B cell (primary cell): ENCODE measurements around the gene PSMG3. TPM values are rescaled to one million over a fixed set of nuclear protein-coding genes. Genes with fewer than 3 reads are reported as not detected.

ENCODE experiments used
- ATAC-seq: fragments of 200-7000 bp; cut with Tn5 transposase; one replicate; pipeline ENCODE4 v1.10.0; 2021; ENCODE audit warnings: low read depth, mild to moderate bottlenecking, moderate number of reproducible peaks, moderate library complexity
- CTCF ChIA-PET: fragments of 350-600 bp; sonication (Branson Sonifier 250); formaldehyde crosslinking; loops from one replicate; lab custom pipeline; 2021; ENCODE audit warnings: antibody characterized with exemption, inconsistent platforms; lab: Charles Lee
- POLR2A ChIA-PET: fragments of 350-600 bp; sonication (Branson Sonifier 250); formaldehyde crosslinking; loops from one replicate; lab custom pipeline; 2021; ENCODE audit warnings: antibody characterized with exemption; lab: Charles Lee
- DNase-seq: peaks from one replicate; pipeline ENCODE4 v3.0.0; 2013
- H2AFZ ChIP-seq: 2 replicates; pipeline ENCODE4 v1.6.1; 2012; ENCODE audit warnings: mild to moderate bottlenecking, low read depth, low read length; ENCODE audit not compliant: insufficient read depth, poor library complexity, severe bottlenecking
- H3K27ac ChIP-seq, 2 donors: 1 replicate in 1 of 2; 2 replicates in 1 of 2; pipeline ENCODE4 v1.5.1; 2012 to 2013; ENCODE audit warnings: low read length in 2 of 2, mild to moderate bottlenecking in 2 of 2, moderate library complexity in 1 of 2
- H3K27me3 ChIP-seq, 4 experiments: fragments of 200-600 bp in 1 of 4; sonication (generic) in 1 of 4; replicated peaks in 1 of 4; 1 replicate in 2 of 4; 2 replicates in 2 of 4; pipeline versions ENCODE4 v1.6.1 to v1.7.0; 2013 to 2016; ENCODE audit warnings: low read length in 3 of 4, mild to moderate bottlenecking in 2 of 4, mixed read lengths in 1 of 4, moderate library complexity in 1 of 4; ENCODE audit not compliant: insufficient read depth in 4 of 4, control insufficient read depth in 3 of 4; ENCODE audit errors: control extremely low read depth in 1 of 4
- H3K36me3 ChIP-seq, 2 experiments: replicated peaks in 1 of 2; 1 replicate in 1 of 2; 2 replicates in 1 of 2; pipeline versions ENCODE4 v1.6.1 to v1.7.1; 2013; ENCODE audit warnings: low read length in 1 of 2; ENCODE audit not compliant: insufficient read depth in 2 of 2, control insufficient read depth in 1 of 2; ENCODE audit errors: control extremely low read depth in 1 of 2, extremely low read depth in 1 of 2
- H3K4me1 ChIP-seq, 2 donors: fragments of 200-600 bp in 1 of 2; sonication (generic) in 1 of 2; 1 replicate in 1 of 2; 2 replicates in 1 of 2; pipeline versions ENCODE4 v1.5.1 to v1.6.1; 2013 to 2017; ENCODE audit warnings: low read length in 2 of 2; ENCODE audit not compliant: control insufficient read depth in 2 of 2, insufficient read depth in 2 of 2
- H3K4me2 ChIP-seq: replicated peaks from 2 replicates; pipeline ENCODE3; 2012; ENCODE audit warnings: mild to moderate bottlenecking, low read depth, low read length; ENCODE audit not compliant: poor library complexity, severe bottlenecking
- H3K4me3 ChIP-seq, 5 experiments: fragments of 200-600 bp in 1 of 5; sonication (generic) in 1 of 5; 1 replicate in 3 of 5; 2 replicates in 2 of 5; pipeline versions ENCODE4 v1.5.1 to v1.7.0; 2011 to 2016; ENCODE audit warnings: low read length in 4 of 5, mild to moderate bottlenecking in 4 of 5, low read depth in 2 of 5, control low read depth in 1 of 5, moderate library complexity in 1 of 5; ENCODE audit not compliant: insufficient read depth in 1 of 5; ENCODE audit errors: control extremely low read depth in 1 of 5, extremely low read depth in 1 of 5
- H3K79me2 ChIP-seq: fragments of 200-600 bp; sonication (generic); one replicate; pipeline ENCODE4 v1.6.0; 2016; ENCODE audit warnings: low read length; ENCODE audit not compliant: control insufficient read depth, insufficient read depth
- H3K9ac ChIP-seq: fragments of 200-600 bp; sonication (generic); 2 replicates; pipeline ENCODE4 v1.6.1; 2017; ENCODE audit warnings: mild to moderate bottlenecking, low read length, moderate library complexity
- H3K9me3 ChIP-seq, 3 donors: one replicate each; pipeline versions ENCODE4 v1.6.1 to v1.7.1; 2013; ENCODE audit warnings: low read length in 2 of 3; ENCODE audit not compliant: control insufficient read depth in 2 of 3, insufficient read depth in 1 of 3; ENCODE audit errors: control extremely low read depth in 1 of 3
- H4K20me1 ChIP-seq: 2 replicates; pipeline ENCODE4 v1.6.0; 2012; ENCODE audit warnings: mild to moderate bottlenecking, low read length; ENCODE audit not compliant: insufficient read depth, control insufficient read depth, poor library complexity, severe bottlenecking
- H3K27ac Mint-ChIP-seq: one replicate; pipeline ENCODE4 v1.8.0; 2021; ENCODE audit warnings: mixed read lengths
- H3K27me3 Mint-ChIP-seq: one replicate; pipeline ENCODE4 v1.8.0; 2021; ENCODE audit warnings: mixed read lengths
- H3K4me1 Mint-ChIP-seq: one replicate; pipeline ENCODE4 v1.8.0; 2021; ENCODE audit warnings: mixed read lengths
- H3K4me3 Mint-ChIP-seq: one replicate; pipeline ENCODE4 v1.8.0; 2021; ENCODE audit warnings: mixed read lengths
- H3K9me3 Mint-ChIP-seq: one replicate; pipeline ENCODE4 v1.8.0; 2022; ENCODE audit warnings: mixed read lengths; ENCODE audit not compliant: insufficient read depth
- CTCF ChIP-seq: fragments of 200-600 bp; IDR thresholded peaks from one replicate; pipeline ENCODE4 v1.8.0; 2022; ENCODE audit warnings: antibody characterized with exemption, mild to moderate bottlenecking
- EZH2 ChIP-seq: IDR thresholded peaks from 2 replicates; pipeline ENCODE4 v1.6.1; 2012; ENCODE audit warnings: borderline replicate concordance, low read depth, mild to moderate bottlenecking, moderate library complexity, low read length; ENCODE audit not compliant: insufficient read depth, poor library complexity, severe bottlenecking
- WGBS: methylation state at CpG from one replicate; pipeline ENCODE4 v1.1.5; 2013; ENCODE audit warnings: missing lambda C conversion rate; ENCODE audit not compliant: insufficient coverage; 5-methylcytosine and 5-hydroxymethylcytosine counted together
- intact Hi-C: fragments of 100-400 bp; cut with micrococcal nuclease; formaldehyde crosslinking; loops from one replicate; pipeline ENCODE4 v1.10.0; 2022
- polyA plus RNA-seq: library from polyadenylated mRNA; depleted of rRNA; stranded (reverse); fragments of >200 nt; gene quantifications from 2 replicates; pipeline ENCODE4 v1.2.3, GENCODE V29; 2012
- total RNA-seq, 2 donors: library from RNA; stranded (reverse); fragments of 120-200 nt in 1 of 2; gene quantifications; 1 replicate in 1 of 2; 2 replicates in 1 of 2; pipeline versions ENCODE4 v1.2.3 to v1.2.4, GENCODE V29; 2013 to 2022

PSMG3 gene
- total and polyA plus RNA-seq, 2 donors (not counting 1 experiment from before 2014, with no cell fraction given) = 27.4 to 75.7 TPM

DNA sequence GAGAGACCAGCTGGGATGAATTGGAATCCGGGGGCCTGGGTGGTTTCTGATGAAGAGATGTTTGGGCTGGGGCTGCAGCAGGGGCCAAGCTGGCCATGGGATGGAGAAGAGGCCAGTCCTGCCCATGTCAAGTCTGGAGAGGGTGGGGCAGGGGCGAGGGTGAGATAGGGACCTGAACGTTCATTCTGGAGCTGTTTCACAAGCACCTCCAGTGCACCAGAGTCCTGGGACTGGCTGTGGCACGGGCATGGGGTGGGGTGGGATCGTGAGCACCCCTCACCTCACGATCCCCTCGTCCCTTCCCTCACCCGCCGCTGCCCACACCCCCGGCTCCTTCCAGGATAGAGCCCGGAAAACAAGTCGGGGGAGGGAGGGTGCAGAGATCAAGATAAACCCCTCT lies 25.8 kb upstream of the PSMG3 start:
- intact Hi-C loops = no loop called here
- WGBS = 73% methylated on average over 5 of the region's 12 CpGs
- no peak overlapping the region for H3K4me2 ChIP-seq
- peaks cover 0 to 26% (median 10%) of the 10 kb centered on the region in 4 experiments for H3K27me3 ChIP-seq
- no peak for DNase-seq
- no peaks in the 10 kb centered on the region for H3K36me3 ChIP-seq
- H3K27ac ChIP-seq = no peak overlapping the region
- H2AFZ ChIP-seq = no peak overlapping the region
- H4K20me1 ChIP-seq = no peaks in the 10 kb centered on the region
- H3K4me1 ChIP-seq = peaks cover 22 to 23% of the 10 kb centered on the region in 2 donors
- Mint-ChIP-seq H3K4me1 (peaks cover 27% of the 10 kb centered on the region), H3K27ac (no peak overlapping the region), H3K27me3 (peaks cover 21% of the 10 kb centered on the region), H3K4me3 (no peak overlapping the region), H3K9me3 (no peaks in the 10 kb centered on the region)
- H3K4me3 ChIP-seq = no peak overlapping the region
- no peaks in the 10 kb centered on the region for H3K79me2 ChIP-seq
- ChIA-PET POLR2A (no interaction called here), CTCF (no interaction called here)
- peaks cover 0 to 19% (median 0%) of the 10 kb centered on the region in 3 donors for H3K9me3 ChIP-seq
- TF ChIP-seq CTCF (no peak), EZH2 (no peak)
- ATAC-seq = no peak
- no peak overlapping the region for H3K9ac ChIP-seq

DNA sequence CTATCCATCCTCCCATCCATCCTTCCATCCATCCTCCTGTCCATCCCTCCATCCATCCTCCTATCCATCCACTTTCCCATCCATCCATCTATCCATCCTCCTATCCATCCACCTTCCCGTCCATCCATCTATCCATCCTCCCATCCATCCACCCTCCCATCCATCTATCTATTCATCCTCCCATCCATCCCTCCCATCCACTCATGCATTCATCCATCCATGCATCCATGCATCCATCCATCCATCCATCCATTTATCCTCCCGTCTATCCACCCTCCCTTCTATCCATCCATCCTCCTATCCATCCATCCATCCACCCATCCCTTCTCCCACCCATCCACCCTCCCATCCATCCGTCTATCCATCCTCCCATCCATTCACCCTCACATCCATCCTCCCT lies 25.2 kb upstream of the PSMG3 start:
- Histone ChIP-seq H3K79me2 (no peaks in the 10 kb centered on the region), H3K4me1 (peaks cover 26 to 29% of the 10 kb centered on the region in 2 donors), H3K27ac (no peak overlapping the region), H3K4me3 (no peak overlapping the region), H3K9me3 (peaks cover 0 to 19% (median 0%) of the 10 kb centered on the region in 3 donors), H2AFZ (no peak overlapping the region), H4K20me1 (no peaks in the 10 kb centered on the region), H3K36me3 (no peaks in the 10 kb centered on the region), H3K4me2 (no peak overlapping the region), H3K9ac (no peak overlapping the region), H3K27me3 (peaks cover 0 to 32% (median 15%) of the 10 kb centered on the region in 4 experiments)
- no peak for ATAC-seq
- intact Hi-C loops = no loop called here
- ChIA-PET CTCF (no interaction called here), POLR2A (no interaction called here)
- H3K27ac Mint-ChIP-seq = no peak overlapping the region
- 98% methylated on average over 3 of the region's 3 CpGs for WGBS
- H3K9me3 Mint-ChIP-seq = no peaks in the 10 kb centered on the region
- H3K4me3 Mint-ChIP-seq = no peak overlapping the region
- H3K4me1 Mint-ChIP-seq = peaks cover 29% of the 10 kb centered on the region
- H3K27me3 Mint-ChIP-seq = peaks cover 24% of the 10 kb centered on the region
- DNase-seq = no peak
- TF ChIP-seq EZH2 (no peak), CTCF (no peak)
